ENCODE results near the gene CALB2. TPM values are rescaled to one million over a fixed set of nuclear protein-coding genes. Genes with fewer than 3 reads are reported as not detected.

Gene CALB2
- total and polyA plus RNA-seq, 2 of the 8 experiments (the other 6 are each of a cell fraction or from before 2014, with no cell fraction given) = 1.9 to 2.6 TPM

DNA sequence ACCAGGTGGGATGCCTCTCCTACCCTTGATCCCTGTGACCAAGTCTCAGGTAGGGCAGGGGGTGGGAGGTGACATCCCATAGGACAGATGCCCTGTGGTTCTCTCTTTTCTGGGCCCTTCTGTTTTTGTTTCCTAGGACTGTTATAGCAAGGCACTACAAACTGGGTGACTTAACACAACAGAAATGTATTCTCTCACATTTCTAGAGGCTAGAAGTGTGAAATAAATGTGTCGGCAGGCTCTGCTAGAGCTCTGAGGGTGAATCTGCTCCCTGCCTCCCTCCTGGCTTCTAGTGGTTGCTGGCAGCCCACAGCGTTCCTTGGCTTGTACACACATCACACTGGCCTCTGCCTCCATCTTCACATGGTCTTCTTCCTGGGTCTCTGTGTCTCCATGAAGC lies 12.7 kb downstream of the CALB2 start (continued):
- TF ChIP-seq, protein P1, sequence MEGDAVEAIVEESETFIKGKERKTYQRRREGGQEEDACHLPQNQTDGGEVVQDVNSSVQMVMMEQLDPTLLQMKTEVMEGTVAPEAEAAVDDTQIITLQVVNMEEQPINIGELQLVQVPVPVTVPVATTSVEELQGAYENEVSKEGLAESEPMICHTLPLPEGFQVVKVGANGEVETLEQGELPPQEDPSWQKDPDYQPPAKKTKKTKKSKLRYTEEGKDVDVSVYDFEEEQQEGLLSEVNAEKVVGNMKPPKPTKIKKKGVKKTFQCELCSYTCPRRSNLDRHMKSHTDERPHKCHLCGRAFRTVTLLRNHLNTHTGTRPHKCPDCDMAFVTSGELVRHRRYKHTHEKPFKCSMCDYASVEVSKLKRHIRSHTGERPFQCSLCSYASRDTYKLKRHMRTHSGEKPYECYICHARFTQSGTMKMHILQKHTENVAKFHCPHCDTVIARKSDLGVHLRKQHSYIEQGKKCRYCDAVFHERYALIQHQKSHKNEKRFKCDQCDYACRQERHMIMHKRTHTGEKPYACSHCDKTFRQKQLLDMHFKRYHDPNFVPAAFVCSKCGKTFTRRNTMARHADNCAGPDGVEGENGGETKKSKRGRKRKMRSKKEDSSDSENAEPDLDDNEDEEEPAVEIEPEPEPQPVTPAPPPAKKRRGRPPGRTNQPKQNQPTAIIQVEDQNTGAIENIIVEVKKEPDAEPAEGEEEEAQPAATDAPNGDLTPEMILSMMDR (IDR thresholded peaks at IDR 0.05; ENCODE audit: control extremely low read depth in 1 of 3, insufficient read depth in 1 of 3, low read depth in 1 of 3, low read length in 3 of 3) = no peak
- TF ChIP-seq, protein P2, sequence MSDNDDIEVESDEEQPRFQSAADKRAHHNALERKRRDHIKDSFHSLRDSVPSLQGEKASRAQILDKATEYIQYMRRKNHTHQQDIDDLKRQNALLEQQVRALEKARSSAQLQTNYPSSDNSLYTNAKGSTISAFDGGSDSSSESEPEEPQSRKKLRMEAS (IDR thresholded peaks at IDR 0.05) = no peak

All from H1 (cell line).